DOHH2 (cell line): ENCODE measurements around the gene AFF4.

Experiments used
- H3F3A ChIP-seq: fragments of 200-600 bp; sonication (generic), shearing (Covaris generic); 2 replicates; pipeline ENCODE4 v1.6.0; 2016; ENCODE audit warnings: antibody characterized with exemption, mild to moderate bottlenecking; ENCODE audit not compliant: control insufficient read depth, insufficient read depth
- H3K27ac ChIP-seq: fragments of 200-600 bp; sonication (generic); 2 replicates; pipeline ENCODE4 v1.5.1; 2014; ENCODE audit warnings: low read depth, mild to moderate bottlenecking, low read length, moderate library complexity
- H3K27me3 ChIP-seq: fragments of 200-600 bp; sonication (generic); 2 replicates; pipeline ENCODE4 v1.6.1; 2014; ENCODE audit warnings: mild to moderate bottlenecking, low read length, mixed read lengths; ENCODE audit not compliant: control insufficient read depth
- H3K36me3 ChIP-seq: fragments of 200-600 bp; sonication (generic); 2 replicates; pipeline ENCODE4 v1.6.1; 2014; ENCODE audit warnings: mild to moderate bottlenecking, low read length, moderate library complexity, mixed read lengths; ENCODE audit not compliant: control insufficient read depth
- H3K4me1 ChIP-seq: fragments of 200-600 bp; sonication (generic); 2 replicates; pipeline ENCODE4 v1.6.1; 2014; ENCODE audit warnings: mild to moderate bottlenecking, low read length, mixed read lengths; ENCODE audit not compliant: control insufficient read depth
- H3K4me2 ChIP-seq: fragments of 200-600 bp; sonication (generic); 2 replicates; pipeline ENCODE4 v1.6.0; 2014; ENCODE audit warnings: mild to moderate bottlenecking, low read length, moderate library complexity
- H3K4me3 ChIP-seq: fragments of 200-600 bp; sonication (generic); 2 replicates; pipeline ENCODE4 v1.5.1; 2014; ENCODE audit warnings: mild to moderate bottlenecking, low read length, mixed read lengths
- H3K79me2 ChIP-seq: fragments of 200-600 bp; sonication (generic); 2 replicates; pipeline ENCODE4 v1.6.1; 2014; ENCODE audit warnings: mild to moderate bottlenecking, low read length, mixed read lengths; ENCODE audit not compliant: control insufficient read depth
- H3K9me2 ChIP-seq: fragments of 200-600 bp; sonication (generic); replicated peaks from 2 replicates; pipeline ENCODE4 v1.6.1; 2014; ENCODE audit warnings: mild to moderate bottlenecking, low read length, mixed read lengths; ENCODE audit not compliant: control insufficient read depth
- H3K9me3 ChIP-seq: fragments of 200-600 bp; sonication (generic); 2 replicates; pipeline ENCODE4 v1.6.1; 2014; ENCODE audit warnings: antibody characterized with exemption, low read length, mixed read lengths; ENCODE audit not compliant: control insufficient read depth, insufficient read depth
- H4K20me1 ChIP-seq: fragments of 200-600 bp; sonication (generic); 2 replicates; pipeline ENCODE4 v1.6.0; 2014; ENCODE audit warnings: low read depth, mild to moderate bottlenecking, antibody characterized with exemption, low read length, moderate library complexity; ENCODE audit not compliant: control insufficient read depth, insufficient read depth
- CTCF ChIP-seq: fragments of 200-600 bp; sonication (generic); IDR thresholded peaks from one replicate; pipeline ENCODE4 v1.5.1; 2014; ENCODE audit warnings: antibody characterized with exemption, mild to moderate bottlenecking, low read depth, low read length; ENCODE audit not compliant: poor library complexity, severe bottlenecking
- EZH2phosphoT487 ChIP-seq: fragments of 200-600 bp; sonication (generic); IDR thresholded peaks from 2 replicates; pipeline ENCODE4 v1.6.1; 2017; ENCODE audit warnings: borderline replicate concordance, mild to moderate bottlenecking, antibody characterized with exemption, low read length, moderate library complexity, mixed read lengths

Gene AFF4

GRCh38 chr5:132916086-132916485 is 47.3 kb downstream of the AFF4 start:
- no peaks in the 10 kb centered on the region for H3F3A ChIP-seq
- H3K4me2 ChIP-seq, result no peak overlapping the region
- peaks cover 3% of the 10 kb centered on the region; the same call in 1 of the 2 replicates for H3K79me2 ChIP-seq
- no peaks in the 10 kb centered on the region for H3K9me2 ChIP-seq
- H3K9me3 ChIP-seq, result no peaks in the 10 kb centered on the region
- H3K4me3 ChIP-seq, result no peak overlapping the region
- H4K20me1 ChIP-seq, result no peaks in the 10 kb centered on the region
- peaks cover 18% of the 10 kb centered on the region for H3K36me3 ChIP-seq
- H3K4me1 ChIP-seq, result no peaks in the 10 kb centered on the region
- TF ChIP-seq CTCF (no peak), EZH2phosphoT487 (no peak)
- no peaks in the 10 kb centered on the region for H3K27me3 ChIP-seq
- no peak overlapping the region for H3K27ac ChIP-seq

GRCh38 chr5:132915681-132916080 is 47.8 kb downstream of the AFF4 start:
- Histone ChIP-seq H3K36me3 (peaks cover 18% of the 10 kb centered on the region), H3K79me2 (peaks cover 3% of the 10 kb centered on the region; the same call in 1 of the 2 replicates), H3K27me3 (no peaks in the 10 kb centered on the region), H3K27ac (no peak overlapping the region), H3K9me2 (no peaks in the 10 kb centered on the region), H3K4me2 (no peak overlapping the region), H3K4me1 (no peaks in the 10 kb centered on the region), H4K20me1 (no peaks in the 10 kb centered on the region), H3K4me3 (no peak overlapping the region), H3K9me3 (no peaks in the 10 kb centered on the region), H3F3A (no peaks in the 10 kb centered on the region)
- no peak for TF ChIP-seq EZH2phosphoT487
- TF ChIP-seq CTCF, result no peak

GRCh38 chr5:132909702-132910101 is 53.7 kb downstream of the AFF4 start:
- TF ChIP-seq EZH2phosphoT487 (no peak), CTCF (no peak)
- H3K4me1 ChIP-seq, result no peaks in the 10 kb centered on the region
- no peaks in the 10 kb centered on the region for H3K79me2 ChIP-seq
- H3F3A ChIP-seq, result no peaks in the 10 kb centered on the region; the same call in 1 of the 2 replicates
- H3K27me3 ChIP-seq, result no peaks in the 10 kb centered on the region
- no peak overlapping the region for H3K4me2 ChIP-seq
- no peaks in the 10 kb centered on the region for H3K9me3 ChIP-seq
- no peaks in the 10 kb centered on the region for H4K20me1 ChIP-seq
- no peak overlapping the region for H3K4me3 ChIP-seq
- H3K27ac ChIP-seq, result no peak overlapping the region
- H3K9me2 ChIP-seq, result no peaks in the 10 kb centered on the region
- H3K36me3 ChIP-seq, result peaks cover 34% of the 10 kb centered on the region
